Mucosa of descending colon (tissue), 3 donors: ENCODE measurements around the gene SAP30BP. TPM values are rescaled to one million over a fixed set of nuclear protein-coding genes. Genes with fewer than 3 reads are reported as not detected.

ENCODE experiments used
- ATAC-seq: fragments of 200-7000 bp; cut with Tn5 transposase; one replicate; pipeline ENCODE4 v1.9.1; 2020; ENCODE audit warnings: mild to moderate bottlenecking, moderate library complexity
- DNase-seq, 3 donors: peaks; one replicate each; pipeline ENCODE4 v3.0.0-alpha.2; 2020
- H3K36me3 ChIP-seq: fragments of 200-600 bp; one replicate; pipeline ENCODE4 v1.8.0; 2021; ENCODE audit warnings: low read depth, mild to moderate bottlenecking
- H3K4me1 ChIP-seq: fragments of 200-600 bp; one replicate; pipeline ENCODE4 v1.8.0; 2021; ENCODE audit warnings: low read depth, mild to moderate bottlenecking
- H3K4me3 ChIP-seq: fragments of 200-600 bp; one replicate; pipeline ENCODE4 v1.8.0; 2021; ENCODE audit warnings: mild to moderate bottlenecking
- H3K9me3 ChIP-seq: fragments of 200-600 bp; one replicate; pipeline ENCODE4 v1.8.0; 2021; ENCODE audit warnings: mild to moderate bottlenecking
- intact Hi-C, 2 donors: fragments of 100-400 bp; cut with DNase I in 1 of 2; cut with micrococcal nuclease in 1 of 2; formaldehyde crosslinking; loops; one replicate each; pipeline versions ENCODE4 v1.11.0 to v1.11.1; 2022; cut with DNase I, micrococcal nuclease
- total RNA-seq, 3 donors: library from RNA; stranded (reverse); fragmentation: NEBNext Ultra II Directional in 2 of 3; extraction: Animal tissue kit (Norgen Biotek cat#: 25700) in 2 of 3; gene quantifications; one replicate each; pipeline versions ENCODE4 v1.2.1 to v1.2.4, GENCODE V29; 2021 to 2023
- TF ChIP-seq, protein P1 (sequence below): fragments of 200-600 bp; IDR thresholded peaks from one replicate; pipeline ENCODE4 v1.8.0; 2022; ENCODE audit warnings: antibody characterized with exemption, mild to moderate bottlenecking
- donor health status: DM: no; HTN: no; CAD: no; lungs with moderate emphysema.
- donor health status: DM: no; HTN: no; CAD: no.
- donor health status: DM: no; HTN: yes; CAD: no.

The SAP30BP gene
- total RNA-seq, 3 donors from 2014 or later, result 76.5 to 83.8 (median 76.9) TPM

DNA sequence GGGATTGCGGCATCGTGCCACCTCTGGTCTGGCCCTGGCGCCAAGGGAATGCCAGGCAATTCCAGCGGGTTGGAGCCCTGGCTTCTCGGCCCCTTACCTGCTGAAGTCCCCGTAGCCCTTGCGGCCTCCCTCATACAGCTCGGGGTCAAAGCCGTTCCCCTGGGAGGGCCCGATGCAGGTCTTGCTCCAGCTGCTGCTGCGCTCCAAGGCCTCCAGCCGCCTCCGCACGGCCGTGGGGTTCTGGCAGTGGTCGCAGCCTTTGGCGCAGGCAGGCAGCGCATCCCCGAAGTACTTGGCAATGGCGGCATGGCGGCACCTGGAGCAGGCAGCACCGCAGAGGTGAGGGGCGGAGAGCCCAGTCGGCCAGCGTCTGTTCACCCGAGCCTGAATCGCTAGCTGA lies 35.8 kb upstream of the SAP30BP start:
- Histone ChIP-seq H3K9me3 (no peaks in the 10 kb centered on the region), H3K36me3 (no peaks in the 10 kb centered on the region), H3K4me1 (peaks cover 28% of the 10 kb centered on the region), H3K4me3 (no peak overlapping the region)
- no peak for ATAC-seq
- TF ChIP-seq, protein P1, sequence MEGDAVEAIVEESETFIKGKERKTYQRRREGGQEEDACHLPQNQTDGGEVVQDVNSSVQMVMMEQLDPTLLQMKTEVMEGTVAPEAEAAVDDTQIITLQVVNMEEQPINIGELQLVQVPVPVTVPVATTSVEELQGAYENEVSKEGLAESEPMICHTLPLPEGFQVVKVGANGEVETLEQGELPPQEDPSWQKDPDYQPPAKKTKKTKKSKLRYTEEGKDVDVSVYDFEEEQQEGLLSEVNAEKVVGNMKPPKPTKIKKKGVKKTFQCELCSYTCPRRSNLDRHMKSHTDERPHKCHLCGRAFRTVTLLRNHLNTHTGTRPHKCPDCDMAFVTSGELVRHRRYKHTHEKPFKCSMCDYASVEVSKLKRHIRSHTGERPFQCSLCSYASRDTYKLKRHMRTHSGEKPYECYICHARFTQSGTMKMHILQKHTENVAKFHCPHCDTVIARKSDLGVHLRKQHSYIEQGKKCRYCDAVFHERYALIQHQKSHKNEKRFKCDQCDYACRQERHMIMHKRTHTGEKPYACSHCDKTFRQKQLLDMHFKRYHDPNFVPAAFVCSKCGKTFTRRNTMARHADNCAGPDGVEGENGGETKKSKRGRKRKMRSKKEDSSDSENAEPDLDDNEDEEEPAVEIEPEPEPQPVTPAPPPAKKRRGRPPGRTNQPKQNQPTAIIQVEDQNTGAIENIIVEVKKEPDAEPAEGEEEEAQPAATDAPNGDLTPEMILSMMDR, result no peak
- DNase-seq, result peak in 1 of 3 donors; percentile 54
- intact Hi-C loops, result loop anchor here in 1 of 2 donors (5.0 kb wide), 1 partner anchor 121 kb away; no protein-coding TSS in a partner anchor

DNA sequence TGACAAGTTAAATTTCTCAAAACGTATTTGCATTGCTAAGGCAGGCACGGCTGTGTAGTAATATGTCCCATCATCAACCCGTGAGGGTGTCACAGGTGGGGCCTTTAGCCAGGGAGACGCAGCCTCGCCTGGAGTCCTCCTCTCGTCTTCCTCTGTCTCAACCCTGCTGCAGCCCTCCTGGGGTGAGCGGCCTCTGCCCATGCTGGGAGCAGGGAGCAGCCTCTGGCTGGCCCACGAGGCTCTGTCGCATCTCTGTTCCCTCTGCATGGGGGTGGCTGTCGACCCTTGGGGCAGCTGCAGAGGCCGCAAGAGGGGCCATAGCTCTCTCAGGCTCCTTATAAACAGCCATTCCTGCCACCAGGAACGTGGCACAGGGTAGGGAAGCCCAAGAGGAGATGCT lies 34.7 kb upstream of the SAP30BP start:
- intact Hi-C loops, result loop anchor here in 1 of 2 donors (5.0 kb wide), 1 partner anchor 120 kb away; no protein-coding TSS in a partner anchor
- TF ChIP-seq, protein P1, result no peak
- peaks cover 37% of the 10 kb centered on the region for H3K4me1 ChIP-seq
- ATAC-seq (no peak), DNase-seq (peak in 1 of 3 donors; percentile 44)
- H3K36me3 ChIP-seq, result no peaks in the 10 kb centered on the region
- H3K9me3 ChIP-seq, result no peaks in the 10 kb centered on the region
- H3K4me3 ChIP-seq, result no peak overlapping the region

DNA sequence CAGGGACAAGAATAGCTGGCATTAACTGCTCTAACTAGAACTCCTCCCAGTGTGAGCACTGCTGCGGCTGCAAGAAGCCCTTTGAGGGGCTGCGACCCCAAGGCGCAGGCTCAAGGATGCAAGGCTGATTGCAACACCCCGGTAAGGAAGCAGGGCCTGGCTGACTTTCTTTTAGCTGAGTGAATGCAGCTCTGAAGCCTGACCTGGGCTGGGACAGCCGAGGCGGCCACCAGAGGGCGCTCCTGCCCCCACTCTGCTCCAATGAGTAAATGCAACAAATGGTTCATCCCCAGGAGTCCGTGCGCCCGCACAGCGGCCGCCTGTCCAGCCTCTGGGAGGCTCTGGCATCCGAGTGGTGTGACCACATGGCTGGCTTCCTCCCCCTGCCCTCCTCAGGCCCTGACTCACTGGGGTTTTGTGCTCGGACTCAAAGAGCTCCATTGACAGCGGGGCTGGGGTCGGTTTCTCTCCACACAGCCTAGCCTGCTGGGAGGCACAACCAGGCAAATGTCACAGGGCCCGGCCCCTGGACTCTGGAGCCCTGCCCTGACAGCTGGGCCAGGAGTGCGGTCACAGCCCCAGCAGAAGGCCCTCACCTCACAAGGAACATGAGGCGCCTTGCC lies 34.2 kb upstream of the SAP30BP start, which contains the start of gene SMIM5:
SMIM5 (plus strand) TSS at position 572 of the 623 bp plus-strand sequence. CDS start 6,768 bp downstream, outside the sequence.
- TF ChIP-seq, protein P1, result peak; percentile 94
- Histone ChIP-seq H3K36me3 (no peaks in the 10 kb centered on the region), H3K9me3 (no peaks in the 10 kb centered on the region), H3K4me1 (peaks cover 37% of the 10 kb centered on the region), H3K4me3 (no peak within 1 kb of the TSS)
- ATAC-seq (peak; percentile 74), DNase-seq (peak; percentile 87 to 92 (median 92))
- intact Hi-C loops, result loop anchor here in 1 of 2 donors (5.0 kb wide), 1 partner anchor 119 kb away; no protein-coding TSS in a partner anchor

DNA sequence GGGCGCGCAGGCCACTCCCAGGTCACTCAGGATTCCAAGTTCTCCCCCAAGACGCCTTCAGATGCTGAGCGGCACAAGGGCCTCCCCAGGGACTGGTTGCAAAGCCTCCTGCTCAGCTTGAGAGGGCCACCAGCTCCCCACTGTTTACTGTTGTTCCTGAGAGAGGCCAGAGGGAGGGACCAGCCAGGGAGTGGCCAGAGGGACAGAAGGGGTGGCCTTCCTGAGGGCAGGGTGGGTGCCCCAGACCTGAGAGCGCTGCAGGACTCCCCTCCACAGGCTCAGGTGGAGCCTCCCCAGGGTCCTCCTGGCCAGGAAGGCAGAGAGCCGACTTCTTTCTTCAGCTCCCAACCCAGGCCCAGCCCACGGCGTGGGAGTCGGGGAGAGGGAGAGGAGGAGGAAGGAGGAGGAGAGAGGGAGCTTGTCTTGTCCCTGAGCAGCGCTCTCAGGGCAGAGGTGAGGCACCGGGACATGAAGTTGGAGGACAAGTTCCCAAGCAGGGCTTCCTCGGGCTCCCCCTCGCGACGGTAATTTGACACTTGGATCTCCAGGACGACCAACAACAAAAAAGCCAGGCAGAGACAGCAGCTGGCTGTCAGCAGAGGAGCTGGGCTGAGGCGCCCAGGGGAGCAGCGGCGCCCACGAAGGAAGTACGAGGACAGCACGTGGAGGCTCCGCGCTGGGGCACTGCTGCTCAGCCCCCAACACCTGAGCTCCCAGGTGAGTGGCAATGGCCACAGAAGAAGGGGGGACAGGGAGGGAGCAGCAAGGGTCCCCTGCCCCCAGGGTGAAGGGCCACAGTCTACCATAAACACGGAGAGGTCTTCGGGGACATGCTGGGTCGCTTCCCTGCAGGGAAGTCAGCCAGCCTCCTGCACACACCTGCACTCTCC lies 33.4 kb upstream of the SAP30BP start:
- DNase-seq, result peak; percentile 88 to 96 (median 90)
- intact Hi-C loops, result loop anchor here in 1 of 2 donors (5.0 kb wide), 1 partner anchor 119 kb away; no protein-coding TSS in a partner anchor
- Histone ChIP-seq H3K36me3 (no peaks in the 10 kb centered on the region), H3K4me1 (peaks cover 37% of the 10 kb centered on the region), H3K9me3 (no peaks in the 10 kb centered on the region), H3K4me3 (no peak overlapping the region)
- ATAC-seq, result peak; percentile 64
- TF ChIP-seq, protein P1, result peak; percentile 57

DNA sequence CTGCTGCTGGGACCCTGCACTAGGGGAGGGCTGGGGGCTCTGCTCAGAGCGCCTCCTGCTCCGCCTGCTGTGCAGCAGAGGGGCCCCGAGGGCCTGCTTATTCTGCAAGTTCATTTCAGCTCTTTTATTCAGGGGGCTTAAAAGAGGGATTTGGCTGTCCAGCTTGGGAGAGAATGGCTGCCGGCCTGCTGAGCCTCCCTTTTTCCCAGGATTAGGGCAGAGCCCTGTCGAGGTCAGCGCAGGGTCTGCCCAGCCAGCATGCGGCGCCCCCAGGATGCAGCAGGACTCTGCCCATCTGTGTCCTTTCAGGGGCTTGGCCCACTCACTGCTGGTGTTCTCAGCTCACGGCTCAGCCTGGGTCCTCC lies 32.8 kb upstream of the SAP30BP start:
- intact Hi-C loops, result loop anchor here in 1 of 2 donors (5.0 kb wide), 1 partner anchor 118 kb away; no protein-coding TSS in a partner anchor
- H3K36me3 ChIP-seq, result no peaks in the 10 kb centered on the region
- no peak overlapping the region for H3K4me3 ChIP-seq
- peaks cover 37% of the 10 kb centered on the region for H3K4me1 ChIP-seq
- no peak for ATAC-seq
- TF ChIP-seq, protein P1, result no peak
- peak in 1 of 3 donors; percentile 27 for DNase-seq
- no peaks in the 10 kb centered on the region for H3K9me3 ChIP-seq
